SK-N-SH (cell line): ENCODE results near the gene CCDC78. TPM values are rescaled to one million over a fixed set of nuclear protein-coding genes. Genes with fewer than 3 reads are reported as not detected.

Experiments used
- CTCF ChIA-PET: fragments of 300-600, 350-600 bp; formaldehyde crosslinking; extraction: SDS; loops from one replicate; lab custom pipeline; 2021; lab: Yijun Ruan, JAX
- POLR2A ChIA-PET: fragments of 350-600 bp; sonication (Branson Sonifier 250); formaldehyde crosslinking; extraction: SDS; loops from one replicate; lab custom pipeline; 2020; ENCODE audit warnings: antibody characterized with exemption, inconsistent platforms; lab: Yijun Ruan, JAX
- DNase-seq: peaks from one replicate; pipeline ENCODE4 v3.0.0; 2012
- H2AFZ ChIP-seq: fragments of 200-600 bp; sonication (generic); 2 replicates; pipeline ENCODE4 v1.8.1; 2016; ENCODE audit warnings: antibody characterized with exemption, mild to moderate bottlenecking, low read depth
- H3F3A ChIP-seq: fragments of 200-600 bp; sonication (generic); replicated peaks from 2 replicates; pipeline ENCODE3; 2016; ENCODE audit warnings: antibody characterized with exemption, mild to moderate bottlenecking; ENCODE audit not compliant: insufficient read depth
- H3K27ac ChIP-seq, 2 experiments: fragments of 200-500 bp in 1 of 2; fragments of 200-600 bp in 1 of 2; sonication (Bioruptor generic) in 1 of 2; sonication (generic), shearing (Covaris generic) in 1 of 2; 2 replicates each; pipeline versions ENCODE4 v1.5.1 to v1.6.1; 2014 to 2016; ENCODE audit warnings: low read depth in 2 of 2, inconsistent platforms in 1 of 2, low read length in 1 of 2, mild to moderate bottlenecking in 1 of 2, mixed read lengths in 1 of 2
- H3K27me3 ChIP-seq: fragments of 200-600 bp; sonication (generic), shearing (Covaris generic); 2 replicates; pipeline ENCODE4 v1.6.1; 2016; ENCODE audit warnings: mixed run types; ENCODE audit not compliant: insufficient read depth
- H3K36me3 ChIP-seq, 2 experiments: fragments of 200-500 bp in 1 of 2; fragments of 200-600 bp in 1 of 2; sonication (Bioruptor generic) in 1 of 2; sonication (generic) in 1 of 2; replicated peaks in 1 of 2; 2 replicates each; pipeline versions ENCODE3 to v1.5.1; 2014 to 2016; ENCODE audit warnings: low read length in 1 of 2, mild to moderate bottlenecking in 1 of 2; ENCODE audit not compliant: insufficient read depth in 2 of 2, control insufficient read depth in 1 of 2
- H3K4me1 ChIP-seq, 2 experiments: fragments of 200-500 bp in 1 of 2; fragments of 200-600 bp in 1 of 2; sonication (Bioruptor generic) in 1 of 2; sonication (generic), shearing (Covaris generic) in 1 of 2; 2 replicates each; pipeline versions ENCODE4 v1.5.1 to v1.6.1; 2014 to 2016; ENCODE audit warnings: low read depth in 1 of 2, low read length in 1 of 2, mixed run types in 1 of 2; ENCODE audit not compliant: insufficient read depth in 2 of 2, control insufficient read depth in 1 of 2
- H3K4me2 ChIP-seq: fragments of 200-600 bp; sonication (generic), shearing (Covaris generic); 2 replicates; pipeline ENCODE4 v1.6.1; 2017; ENCODE audit warnings: mixed run types
- H3K4me3 ChIP-seq, 2 experiments: fragments of 200-500 bp in 1 of 2; fragments of 200-600 bp in 1 of 2; sonication (Bioruptor generic) in 1 of 2; sonication (generic), shearing (Covaris generic) in 1 of 2; 2 replicates each; pipeline versions ENCODE4 v1.5.1 to v1.8.1; 2014 to 2016; ENCODE audit warnings: low read depth in 2 of 2, inconsistent platforms in 1 of 2, low read length in 1 of 2, mild to moderate bottlenecking in 1 of 2, mixed read lengths in 1 of 2, moderate library complexity in 1 of 2
- H3K79me2 ChIP-seq: fragments of 200-600 bp; sonication (generic); 2 replicates; pipeline ENCODE4 v1.8.1; 2017; ENCODE audit warnings: mild to moderate bottlenecking; ENCODE audit not compliant: insufficient read depth
- H3K9ac ChIP-seq: fragments of 200-600 bp; sonication (generic); 2 replicates; pipeline ENCODE4 v1.6.1; 2017; ENCODE audit warnings: mixed run types
- H3K9me2 ChIP-seq: fragments of 200-600 bp; sonication (generic); 2 replicates; pipeline ENCODE4 v1.6.1; 2017; ENCODE audit warnings: mixed run types
- H3K9me3 ChIP-seq: fragments of 200-600 bp; sonication (generic); 2 replicates; pipeline ENCODE4 v1.6.1; 2017; ENCODE audit warnings: mixed run types, mild to moderate bottlenecking, moderate library complexity
- H4K20me1 ChIP-seq: fragments of 200-600 bp; sonication (generic); 2 replicates; pipeline ENCODE4 v1.6.1; 2017; ENCODE audit warnings: mild to moderate bottlenecking, mixed run types; ENCODE audit not compliant: insufficient read depth
- FOSL2 ChIP-seq: IDR thresholded peaks from 2 replicates; pipeline ENCODE4 v1.4.0; 2012; ENCODE audit warnings: low read depth, mild to moderate bottlenecking, moderate library complexity, borderline replicate concordance
- FOXM1 ChIP-seq: IDR thresholded peaks from 2 replicates; pipeline ENCODE4 v1.4.0; 2012; ENCODE audit warnings: low read depth, mild to moderate bottlenecking
- JUND ChIP-seq: IDR thresholded peaks from 2 replicates; pipeline ENCODE4 v1.4.0; 2012
- NRF1 ChIP-seq: IDR thresholded peaks from 2 replicates; pipeline ENCODE4 v1.6.1; 2012; ENCODE audit warnings: low read depth, mild to moderate bottlenecking, low read length
- PBX3 ChIP-seq: IDR thresholded peaks from 2 replicates; pipeline ENCODE4; 2012
- TCF12 ChIP-seq: IDR thresholded peaks from 2 replicates; pipeline ENCODE4 v1.4.0; 2012
- TEAD4 ChIP-seq: IDR thresholded peaks from 2 replicates; pipeline ENCODE4 v1.4.0; 2012; ENCODE audit warnings: mild to moderate bottlenecking, borderline replicate concordance; ENCODE audit not compliant: insufficient read depth
- WGBS: methylation state at CpG from one replicate; pipeline ENCODE4 v1.1.6; 2017; ENCODE audit warnings: low lambda C conversion rate; 5-methylcytosine and 5-hydroxymethylcytosine counted together
- polyA plus RNA-seq, 3 experiments: library from polyadenylated mRNA; depleted of rRNA; stranded (reverse); fragments of >200 nt; gene quantifications; 2 replicates each; pipeline ENCODE4 v1.2.3, GENCODE V29; 2012
- TF ChIP-seq, protein P1 (sequence below): IDR thresholded peaks from 2 replicates; pipeline ENCODE4 v1.4.0; 2012; ENCODE audit warnings: low read depth, borderline replicate concordance
- TF ChIP-seq, protein P2 (sequence below): IDR thresholded peaks from 2 replicates; pipeline ENCODE4 v1.4.0; 2012; ENCODE audit warnings: low read depth
- TF ChIP-seq, protein P3 (sequence below): fragments of 150-350 bp; IDR thresholded peaks from 2 replicates; pipeline ENCODE4 v1.6.1; 2017; ENCODE audit warnings: antibody characterized with exemption, low read length, low read depth, borderline replicate concordance
- TF ChIP-seq, protein P4 (sequence below): fragments of 200-600 bp; sonication (generic); IDR thresholded peaks from 2 replicates; pipeline ENCODE4 v1.6.1; 2017; ENCODE audit warnings: antibody characterized with exemption, mild to moderate bottlenecking, moderate library complexity

CCDC78 gene
- polyA plus RNA-seq, 1 of the 3 experiments (the other 2 are of a cell fraction) = 15.4 TPM

- 94% methylated on average over 2 of the region's 10 CpGs for WGBS
These were observed 40.3 kb downstream of the CCDC78 start for GRCh38 chr16:685967-686366.

GRCh38 chr16:684961-685696, 41.1 kb downstream of the CCDC78 start:
- DNase-seq = no peak
- peak overlapping the region; percentile 89; the same call in 1 of the 2 replicates for H3K4me2 ChIP-seq
- TF ChIP-seq FOXM1 = no peak
- TF ChIP-seq JUND = no peak
- TF ChIP-seq, protein P1, sequence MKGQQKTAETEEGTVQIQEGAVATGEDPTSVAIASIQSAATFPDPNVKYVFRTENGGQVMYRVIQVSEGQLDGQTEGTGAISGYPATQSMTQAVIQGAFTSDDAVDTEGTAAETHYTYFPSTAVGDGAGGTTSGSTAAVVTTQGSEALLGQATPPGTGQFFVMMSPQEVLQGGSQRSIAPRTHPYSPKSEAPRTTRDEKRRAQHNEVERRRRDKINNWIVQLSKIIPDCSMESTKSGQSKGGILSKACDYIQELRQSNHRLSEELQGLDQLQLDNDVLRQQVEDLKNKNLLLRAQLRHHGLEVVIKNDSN = no peak
- no peak for TF ChIP-seq PBX3
- no peak for TF ChIP-seq FOSL2
- no peak for TF ChIP-seq NRF1
- TF ChIP-seq, protein P2, sequence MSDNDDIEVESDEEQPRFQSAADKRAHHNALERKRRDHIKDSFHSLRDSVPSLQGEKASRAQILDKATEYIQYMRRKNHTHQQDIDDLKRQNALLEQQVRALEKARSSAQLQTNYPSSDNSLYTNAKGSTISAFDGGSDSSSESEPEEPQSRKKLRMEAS = no peak
- TF ChIP-seq, protein P3, sequence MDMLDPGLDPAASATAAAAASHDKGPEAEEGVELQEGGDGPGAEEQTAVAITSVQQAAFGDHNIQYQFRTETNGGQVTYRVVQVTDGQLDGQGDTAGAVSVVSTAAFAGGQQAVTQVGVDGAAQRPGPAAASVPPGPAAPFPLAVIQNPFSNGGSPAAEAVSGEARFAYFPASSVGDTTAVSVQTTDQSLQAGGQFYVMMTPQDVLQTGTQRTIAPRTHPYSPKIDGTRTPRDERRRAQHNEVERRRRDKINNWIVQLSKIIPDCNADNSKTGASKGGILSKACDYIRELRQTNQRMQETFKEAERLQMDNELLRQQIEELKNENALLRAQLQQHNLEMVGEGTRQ = no peak
- TF ChIP-seq TCF12 = no peak
- no peak for TF ChIP-seq TEAD4
- TF ChIP-seq, protein P4, sequence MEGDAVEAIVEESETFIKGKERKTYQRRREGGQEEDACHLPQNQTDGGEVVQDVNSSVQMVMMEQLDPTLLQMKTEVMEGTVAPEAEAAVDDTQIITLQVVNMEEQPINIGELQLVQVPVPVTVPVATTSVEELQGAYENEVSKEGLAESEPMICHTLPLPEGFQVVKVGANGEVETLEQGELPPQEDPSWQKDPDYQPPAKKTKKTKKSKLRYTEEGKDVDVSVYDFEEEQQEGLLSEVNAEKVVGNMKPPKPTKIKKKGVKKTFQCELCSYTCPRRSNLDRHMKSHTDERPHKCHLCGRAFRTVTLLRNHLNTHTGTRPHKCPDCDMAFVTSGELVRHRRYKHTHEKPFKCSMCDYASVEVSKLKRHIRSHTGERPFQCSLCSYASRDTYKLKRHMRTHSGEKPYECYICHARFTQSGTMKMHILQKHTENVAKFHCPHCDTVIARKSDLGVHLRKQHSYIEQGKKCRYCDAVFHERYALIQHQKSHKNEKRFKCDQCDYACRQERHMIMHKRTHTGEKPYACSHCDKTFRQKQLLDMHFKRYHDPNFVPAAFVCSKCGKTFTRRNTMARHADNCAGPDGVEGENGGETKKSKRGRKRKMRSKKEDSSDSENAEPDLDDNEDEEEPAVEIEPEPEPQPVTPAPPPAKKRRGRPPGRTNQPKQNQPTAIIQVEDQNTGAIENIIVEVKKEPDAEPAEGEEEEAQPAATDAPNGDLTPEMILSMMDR = no peak
- H3K9ac ChIP-seq = no peak overlapping the region
- H3K4me1 ChIP-seq = peaks cover 13 to 59% of the 10 kb centered on the region in 2 experiments; a peak in 3 of 4 replicates
- H4K20me1 ChIP-seq = peaks cover 23% of the 10 kb centered on the region
- WGBS = 89% methylated on average over 33 of the region's 61 CpGs
- H2AFZ ChIP-seq = no peak overlapping the region
- POLR2A ChIA-PET = interaction anchor here (0.6 to 1.2 kb wide), 3 partner anchors 9 to 254 kb away, joined by 3 to 5 read pairs (median 4); no protein-coding TSS in a partner anchor
- no peaks in the 10 kb centered on the region for H3K27me3 ChIP-seq
- peaks cover 13 to 39% of the 10 kb centered on the region in 2 experiments for H3K36me3 ChIP-seq
- peak overlapping the region in 1 of 2 experiments; percentile 68; a peak in 1 of 4 replicates for H3K4me3 ChIP-seq
- H3K79me2 ChIP-seq = peaks cover 45% of the 10 kb centered on the region
- no peaks in the 10 kb centered on the region for H3K9me2 ChIP-seq
- no peaks in the 10 kb centered on the region for H3K9me3 ChIP-seq
- H3F3A ChIP-seq = peaks cover 10% of the 10 kb centered on the region
- peak overlapping the region in 1 of 2 experiments; percentile 82; a peak in 2 of 4 replicates for H3K27ac ChIP-seq
- CTCF ChIA-PET = interaction anchor here (0.6 to 5.9 kb wide), 12 partner anchors 13 to 323 kb away, joined by 3 to 38 read pairs (median 4); partner anchors contain the start of genes ANTKMT, METTL26 and RHOT2

More at GRCh38 chr16:685967-686366, 40.3 kb downstream of the CCDC78 start:
- no peaks in the 10 kb centered on the region for H3K9me3 ChIP-seq
- peak; percentile 84 for DNase-seq
- TF ChIP-seq, protein P2 = peak; percentile 41; the same call in 1 of the 2 replicates
- TF ChIP-seq, protein P4 = peak; percentile 66
- TF ChIP-seq NRF1 = no peak
- ChIA-PET POLR2A (no interaction called here), CTCF (interaction anchor here (0.6 to 5.9 kb wide), 18 partner anchors 9 to 356 kb away, joined by 3 to 38 read pairs (median 4); partner anchors contain the start of genes ANTKMT, RHBDL1 and RHOT2)
- peaks cover 20% of the 10 kb centered on the region for H4K20me1 ChIP-seq
- peaks cover 40% of the 10 kb centered on the region for H3K79me2 ChIP-seq
- no peak overlapping the region for H2AFZ ChIP-seq
- no peak overlapping the region for H3K9ac ChIP-seq
- H3F3A ChIP-seq = peaks cover 5% of the 10 kb centered on the region
- no peaks in the 10 kb centered on the region for H3K27me3 ChIP-seq
- H3K27ac ChIP-seq = peak overlapping the region in 1 of 2 experiments; percentile 47; a peak in 1 of 4 replicates
- H3K4me3 ChIP-seq = no peak overlapping the region
- peak overlapping the region; percentile 37; the same call in 1 of the 2 replicates for H3K4me2 ChIP-seq
- peaks cover 13 to 39% of the 10 kb centered on the region in 2 experiments for H3K36me3 ChIP-seq
- no peaks in the 10 kb centered on the region for H3K9me2 ChIP-seq
- peaks cover 13 to 59% of the 10 kb centered on the region in 2 experiments; a peak in 3 of 4 replicates for H3K4me1 ChIP-seq
